Measurements from ENCODE around the gene SMC6.

DNA sequence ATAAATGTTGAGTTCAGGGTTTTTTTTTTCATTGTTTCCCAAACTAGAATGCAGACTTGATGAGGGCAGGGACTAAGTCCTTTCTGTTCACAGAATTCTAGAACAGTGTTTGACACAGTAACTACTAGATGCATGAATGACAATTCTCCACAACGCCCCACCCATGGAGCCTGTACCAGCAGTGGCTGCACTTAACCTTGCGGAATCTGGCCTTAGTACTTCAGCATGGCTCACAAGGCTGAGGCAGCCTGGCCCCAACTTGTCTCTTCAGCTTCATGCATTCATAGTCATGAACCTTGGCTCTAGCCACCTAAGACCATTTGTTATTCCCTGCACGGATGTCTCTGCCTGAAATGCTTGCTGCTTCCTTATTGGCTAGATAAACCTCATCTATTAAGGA, 33.1 kb upstream of the SMC6 start:
- no peak for TF ChIP-seq POLR2A (IDR thresholded peaks at IDR 0.05)
- TF ChIP-seq, protein P1, sequence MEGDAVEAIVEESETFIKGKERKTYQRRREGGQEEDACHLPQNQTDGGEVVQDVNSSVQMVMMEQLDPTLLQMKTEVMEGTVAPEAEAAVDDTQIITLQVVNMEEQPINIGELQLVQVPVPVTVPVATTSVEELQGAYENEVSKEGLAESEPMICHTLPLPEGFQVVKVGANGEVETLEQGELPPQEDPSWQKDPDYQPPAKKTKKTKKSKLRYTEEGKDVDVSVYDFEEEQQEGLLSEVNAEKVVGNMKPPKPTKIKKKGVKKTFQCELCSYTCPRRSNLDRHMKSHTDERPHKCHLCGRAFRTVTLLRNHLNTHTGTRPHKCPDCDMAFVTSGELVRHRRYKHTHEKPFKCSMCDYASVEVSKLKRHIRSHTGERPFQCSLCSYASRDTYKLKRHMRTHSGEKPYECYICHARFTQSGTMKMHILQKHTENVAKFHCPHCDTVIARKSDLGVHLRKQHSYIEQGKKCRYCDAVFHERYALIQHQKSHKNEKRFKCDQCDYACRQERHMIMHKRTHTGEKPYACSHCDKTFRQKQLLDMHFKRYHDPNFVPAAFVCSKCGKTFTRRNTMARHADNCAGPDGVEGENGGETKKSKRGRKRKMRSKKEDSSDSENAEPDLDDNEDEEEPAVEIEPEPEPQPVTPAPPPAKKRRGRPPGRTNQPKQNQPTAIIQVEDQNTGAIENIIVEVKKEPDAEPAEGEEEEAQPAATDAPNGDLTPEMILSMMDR (IDR thresholded peaks at IDR 0.05), result no peak
